ENCODE data around the gene ASTN2.

DNA sequence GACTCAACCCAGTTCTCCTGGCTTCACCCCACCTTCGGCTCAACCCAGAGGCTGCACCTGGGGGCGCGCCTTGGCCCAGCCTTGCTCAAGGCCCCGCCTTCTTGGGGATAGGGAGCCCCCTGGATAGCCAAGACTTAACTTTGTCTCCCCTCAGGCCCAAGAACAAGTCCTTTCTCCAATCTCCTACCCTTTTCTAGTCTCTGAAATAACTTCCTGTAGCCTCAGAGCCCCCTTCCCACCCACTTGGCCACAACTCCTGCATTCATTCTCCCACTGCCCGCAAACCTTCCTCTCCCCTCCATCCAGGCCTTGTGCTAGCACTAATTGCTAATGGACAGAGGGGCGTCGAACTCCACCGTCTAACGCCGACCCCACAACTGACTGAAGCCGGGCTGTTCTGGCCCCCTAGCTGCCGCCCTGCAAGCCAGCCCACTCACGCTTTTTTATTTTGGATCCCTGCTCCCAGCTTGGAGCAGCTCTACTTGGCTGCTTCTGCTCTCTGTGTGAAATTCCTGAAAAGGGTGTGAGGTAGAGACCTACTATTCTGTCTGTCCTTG is 579 bp upstream of the ASTN2 start:
- TF ChIP-seq GATA2 (IDR thresholded peaks at IDR 0.05; ENCODE audit: low read depth, low read length) (no peak), GATA3 (IDR thresholded peaks at IDR 0.05; ENCODE audit: low read depth, low read length) (no peak)

Measured in SH-SY5Y (cell line).